K562 (cell line): Measurements from ENCODE around the gene HOPX.

Experiments
- CBFB ChIP-seq: sonication (generic); formaldehyde crosslinking; IDR thresholded peaks from 2 replicates; pipeline ENCODE4 v1.4.0; 2020; ENCODE audit warnings: mild to moderate bottlenecking, missing genetic modification reagents
- E2F1 ChIP-seq: sonication (generic); formaldehyde crosslinking; IDR thresholded peaks from 2 replicates; pipeline ENCODE4 v1.8.1; 2023; ENCODE audit warnings: mild to moderate bottlenecking, missing genetic modification reagents, moderate library complexity
- EZH2 ChIP-seq: IDR thresholded peaks from 2 replicates; pipeline ENCODE4 v1.6.1; 2012; ENCODE audit warnings: low read depth, mild to moderate bottlenecking, inconsistent platforms, low read length, borderline replicate concordance
- HINFP ChIP-seq: fragments of 450-650 bp; conservative IDR thresholded peaks from 2 replicates; pipeline ENCODE4 v1.6.1; 2016; ENCODE audit warnings: missing genetic modification characterization, low read depth, mild to moderate bottlenecking, control low read depth, missing compliant biosample characterization
- JUND ChIP-seq, 2 experiments: IDR thresholded peaks; 2 replicates in 1 of 2; 3 replicates in 1 of 2; pipeline ENCODE4 v1.6.1; 2011; ENCODE audit warnings: borderline replicate concordance in 2 of 2, low read depth in 2 of 2, low read length in 2 of 2, improper control_type of control experiment in 1 of 2, missing biosample characterization in 1 of 2, missing genetic modification characterization in 1 of 2, missing genetic modification reagents in 1 of 2
- MCM7 ChIP-seq, 2 experiments: fragments of 450-650 bp; IDR thresholded peaks; 2 replicates each; pipeline ENCODE4 v1.6.1; 2016 to 2018
- SMARCE1 ChIP-seq: fragments of 450-650 bp; IDR thresholded peaks from 2 replicates; pipeline ENCODE4 v1.7.1; 2016; ENCODE audit warnings: mild to moderate bottlenecking
- SRF ChIP-seq, 2 experiments: fragments of 250-450, 450-650 bp in 1 of 2; sonication (Bioruptor Pico) in 1 of 2; sonication (generic) in 1 of 2; formaldehyde crosslinking; IDR thresholded peaks; 2 replicates each; pipeline versions ENCODE4 v1.5.0 to v1.5.1; 2020 to 2022; ENCODE audit warnings: mild to moderate bottlenecking in 1 of 2, missing genetic modification reagents in 1 of 2
- STAG1 ChIP-seq: sonication (generic); formaldehyde crosslinking; IDR thresholded peaks from 2 replicates; pipeline ENCODE4 v1.5.0; 2020; ENCODE audit warnings: missing genetic modification reagents, borderline replicate concordance
- ZNF133 ChIP-seq: fragments of 250-450 bp; sonication (Bioruptor Pico); IDR thresholded peaks from 2 replicates; pipeline ENCODE4 v1.4.0; 2020; ENCODE audit warnings: mild to moderate bottlenecking
- ZNF583 ChIP-seq: fragments of 250-450 bp; sonication (Bioruptor Pico); IDR thresholded peaks from 2 replicates; pipeline ENCODE4 v1.4.0; 2020
- ZSCAN29 ChIP-seq: fragments of 450-650 bp; IDR thresholded peaks from 2 replicates; pipeline ENCODE4 v1.6.1; 2017
- TF ChIP-seq, protein P1 (sequence below): sonication (generic); formaldehyde crosslinking; IDR thresholded peaks from 2 replicates; pipeline ENCODE4 v1.9.0; 2022; ENCODE audit warnings: mild to moderate bottlenecking, missing genetic modification reagents
- TF ChIP-seq, protein P2 (sequence below): sonication (generic); formaldehyde crosslinking; IDR thresholded peaks from 2 replicates; pipeline ENCODE4 v1.9.0; 2022; ENCODE audit warnings: mild to moderate bottlenecking, missing genetic modification reagents

GRCh38 chr4:56622176-56622575 lies 58.9 kb downstream of the HOPX start:
- no peak for TF ChIP-seq E2F1 (CRISPR knock-in tag)
- TF ChIP-seq ZNF583 (CRISPR knock-in tag) = no peak
- no peak for TF ChIP-seq JUND (IDR thresholded peaks at IDR 0.05; ENCODE audit: borderline replicate concordance, low read depth, low read length)
- TF ChIP-seq JUND (tag; IDR thresholded peaks at IDR 0.05; ENCODE audit: borderline replicate concordance, low read depth, low read length) = no peak
- TF ChIP-seq, protein P1, sequence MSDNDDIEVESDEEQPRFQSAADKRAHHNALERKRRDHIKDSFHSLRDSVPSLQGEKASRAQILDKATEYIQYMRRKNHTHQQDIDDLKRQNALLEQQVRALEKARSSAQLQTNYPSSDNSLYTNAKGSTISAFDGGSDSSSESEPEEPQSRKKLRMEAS = no peak
- TF ChIP-seq ZSCAN29 = no peak
- no peak for TF ChIP-seq CBFB
- TF ChIP-seq ZNF133 (CRISPR knock-in tag) = no peak
- TF ChIP-seq SRF (CRISPR knock-in tag; IDR thresholded peaks at IDR 0.05) = no peak
- TF ChIP-seq STAG1 (CRISPR knock-in tag) = no peak
- TF ChIP-seq EZH2 = no peak
- TF ChIP-seq HINFP (tag) = no peak
- TF ChIP-seq SMARCE1 = no peak
- no peak for TF ChIP-seq MCM7 (IDR thresholded peaks at IDR 0.05)
- TF ChIP-seq, protein P2, sequence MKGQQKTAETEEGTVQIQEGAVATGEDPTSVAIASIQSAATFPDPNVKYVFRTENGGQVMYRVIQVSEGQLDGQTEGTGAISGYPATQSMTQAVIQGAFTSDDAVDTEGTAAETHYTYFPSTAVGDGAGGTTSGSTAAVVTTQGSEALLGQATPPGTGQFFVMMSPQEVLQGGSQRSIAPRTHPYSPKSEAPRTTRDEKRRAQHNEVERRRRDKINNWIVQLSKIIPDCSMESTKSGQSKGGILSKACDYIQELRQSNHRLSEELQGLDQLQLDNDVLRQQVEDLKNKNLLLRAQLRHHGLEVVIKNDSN (CRISPR knock-in tag) = no peak
